IMR-90 (cell line): ENCODE results near the gene CACNA1D. TPM values are rescaled to one million over a fixed set of nuclear protein-coding genes. Genes with fewer than 3 reads are reported as not detected.

Experiments used
- ATAC-seq: fragments of 200-7000 bp; cut with Tn5 transposase; 2 replicates; pipeline ENCODE4 v1.9.1; 2020; ENCODE audit warnings: low read depth, mild to moderate bottlenecking, moderate library complexity
- BruUV-seq: library from RNA; stranded (reverse); fragments of 400-500 nt; replicated peaks from 2 replicates; lab custom pipeline; 2021; lab: Mats Ljungman, UMichigan
- CTCF ChIA-PET: fragments of 300-600 bp; formaldehyde crosslinking; extraction: SDS; loops from one replicate; lab custom pipeline; 2021; ENCODE audit warnings: antibody characterized with exemption; lab: Yijun Ruan, JAX
- POLR2A ChIA-PET: fragments of 300-600 bp; sonication (Branson Sonifier 250); formaldehyde crosslinking; loops from one replicate; lab custom pipeline; 2022; ENCODE audit warnings: antibody characterized with exemption; ENCODE audit not compliant: unreplicated experiment; lab: Charles Lee
- DNase-seq: peaks from one replicate; pipeline ENCODE4 v3.0.0; 2013
- H2AFZ ChIP-seq: replicated peaks from 2 replicates; pipeline ENCODE3; 2013; ENCODE audit warnings: low read length, mild to moderate bottlenecking; ENCODE audit not compliant: poor library complexity
- H2AK5ac ChIP-seq: 2 replicates; pipeline ENCODE4 v1.6.1; 2013; ENCODE audit warnings: low read depth, low read length, inconsistent platforms
- H2AK9ac ChIP-seq: replicated peaks from 2 replicates; pipeline ENCODE3; 2013; ENCODE audit warnings: mild to moderate bottlenecking, low read depth, low read length, moderate library complexity; ENCODE audit not compliant: poor library complexity
- H2BK120ac ChIP-seq: 2 replicates; pipeline ENCODE4 v1.6.1; 2013; ENCODE audit warnings: low read depth, low read length, inconsistent platforms
- H2BK15ac ChIP-seq: 3 replicates; pipeline ENCODE4 v1.6.1; 2013; ENCODE audit warnings: low read depth, low read length, inconsistent platforms
- H2BK20ac ChIP-seq: 2 replicates; pipeline ENCODE4 v1.6.1; 2013; ENCODE audit warnings: low read depth, mild to moderate bottlenecking, inconsistent platforms, low read length, moderate library complexity
- H2BK5ac ChIP-seq: 2 replicates; pipeline ENCODE4 v1.6.1; 2013; ENCODE audit warnings: mild to moderate bottlenecking, low read depth, low read length, inconsistent platforms; ENCODE audit not compliant: poor library complexity, severe bottlenecking
- H3K14ac ChIP-seq: replicated peaks from 2 replicates; pipeline ENCODE4 v1.6.1; 2013; ENCODE audit warnings: low read depth, low read length, inconsistent platforms
- H3K18ac ChIP-seq: 2 replicates; pipeline ENCODE4 v1.6.1; 2013; ENCODE audit warnings: low read depth, low read length, control low read depth
- H3K23ac ChIP-seq: 2 replicates; pipeline ENCODE4 v1.6.1; 2013; ENCODE audit warnings: low read depth, low read length, inconsistent platforms
- H3K27ac ChIP-seq: 2 replicates; pipeline ENCODE4 v1.5.1; 2013; ENCODE audit warnings: mild to moderate bottlenecking, control low read depth, low read length; ENCODE audit not compliant: insufficient read depth
- H3K27me3 ChIP-seq: 2 replicates; pipeline ENCODE4 v1.6.1; 2013; ENCODE audit warnings: low read length; ENCODE audit not compliant: control insufficient read depth, insufficient read depth
- H3K36me3 ChIP-seq: 2 replicates; pipeline ENCODE4 v1.6.1; 2013; ENCODE audit warnings: low read length, mixed read lengths; ENCODE audit not compliant: control insufficient read depth, insufficient read depth
- H3K4ac ChIP-seq: 2 replicates; pipeline ENCODE4 v1.6.1; 2013; ENCODE audit warnings: low read depth, low read length, inconsistent platforms
- H3K4me1 ChIP-seq: 2 replicates; pipeline ENCODE4 v1.6.1; 2013; ENCODE audit warnings: low read length, mixed read lengths; ENCODE audit not compliant: control insufficient read depth, insufficient read depth
- H3K4me2 ChIP-seq: 2 replicates; pipeline ENCODE4 v1.6.1; 2013; ENCODE audit warnings: low read depth, mild to moderate bottlenecking, control low read depth, low read length, moderate library complexity
- H3K4me3 ChIP-seq: 2 replicates; pipeline ENCODE4 v1.5.1; 2013; ENCODE audit warnings: low read depth, mild to moderate bottlenecking, control low read depth, low read length, moderate library complexity; ENCODE audit not compliant: insufficient read depth
- H3K56ac ChIP-seq: 2 replicates; pipeline ENCODE4 v1.6.1; 2013; ENCODE audit warnings: low read length, inconsistent platforms; ENCODE audit not compliant: insufficient read depth; ENCODE audit errors: extremely low read depth
- H3K79me1 ChIP-seq, 2 experiments: 2 replicates each; pipeline ENCODE4 v1.6.1; 2013; ENCODE audit warnings: low read length in 2 of 2, inconsistent platforms in 1 of 2, low read depth in 1 of 2
- H3K9ac ChIP-seq: 2 replicates; pipeline ENCODE4 v1.6.1; 2013; ENCODE audit warnings: low read depth, low read length, control low read depth
- H3K9me1 ChIP-seq: 2 replicates; pipeline ENCODE4 v1.6.1; 2013; ENCODE audit warnings: low read length, inconsistent platforms; ENCODE audit not compliant: insufficient read depth
- H3K9me3 ChIP-seq: 2 replicates; pipeline ENCODE4 v1.6.1; 2013; ENCODE audit warnings: low read length; ENCODE audit not compliant: control insufficient read depth, insufficient read depth
- H4K20me1 ChIP-seq: 2 replicates; pipeline ENCODE4 v1.6.1; 2013; ENCODE audit warnings: low read length, inconsistent platforms; ENCODE audit not compliant: insufficient read depth
- H4K5ac ChIP-seq: 2 replicates; pipeline ENCODE4 v1.6.1; 2013; ENCODE audit warnings: mild to moderate bottlenecking, low read depth, low read length, control low read depth
- H4K8ac ChIP-seq, 2 experiments: 2 replicates each; pipeline ENCODE4 v1.6.1; 2013; ENCODE audit warnings: low read depth in 2 of 2, low read length in 2 of 2, control low read depth in 1 of 2, inconsistent platforms in 1 of 2
- H4K91ac ChIP-seq: 2 replicates; pipeline ENCODE4 v1.6.1; 2013; ENCODE audit warnings: low read depth, low read length, inconsistent platforms; ENCODE audit not compliant: insufficient read depth
- BHLHE40 ChIP-seq: fragments of 150-350 bp; IDR thresholded peaks from 2 replicates; pipeline ENCODE4 v1.6.1; 2016; ENCODE audit warnings: mild to moderate bottlenecking, low read depth, low read length
- MAZ ChIP-seq: IDR thresholded peaks from 2 replicates; pipeline ENCODE4 v1.6.1; 2012; ENCODE audit warnings: low read depth, mild to moderate bottlenecking, low read length, improper control_type of control experiment, moderate library complexity, borderline replicate concordance
- MXI1 ChIP-seq: IDR thresholded peaks from 2 replicates; pipeline ENCODE4 v1.6.1; 2012; ENCODE audit warnings: low read depth, mild to moderate bottlenecking, low read length, moderate library complexity, borderline replicate concordance
- NFE2L2 ChIP-seq: fragments of 150-350 bp; IDR thresholded peaks from 2 replicates; pipeline ENCODE4 v1.6.1; 2016; ENCODE audit warnings: low read depth, mild to moderate bottlenecking, low read length
- WGBS, 2 experiments: methylation state at CpG; one replicate each; pipeline versions ENCODE4 v1.1.5 to v1.1.7; 2013; ENCODE audit warnings: missing lambda C conversion rate in 2 of 2; ENCODE audit not compliant: insufficient read length in 1 of 2; ENCODE audit errors: extremely low coverage in 2 of 2; 5-methylcytosine and 5-hydroxymethylcytosine counted together
- dilution Hi-C: fragments of 300-500 bp; cut with HindIII; formaldehyde crosslinking; loops from one replicate; pipeline ENCODE4 v1.14.3; 2018; ENCODE audit warnings: low sequenced_read_pairs; ENCODE audit not compliant: unreplicated experiment
- in situ Hi-C: fragments of 300-500 bp; cut with MboI; formaldehyde crosslinking; loops from 3 replicates; pipeline ENCODE4 v1.14.3; 2019; ENCODE audit warnings: low sequenced_read_pairs, inconsistent platforms, mixed read lengths
- intact Hi-C: fragments of 100-400 bp; cut with micrococcal nuclease; formaldehyde crosslinking; loops from 2 replicates; pipeline ENCODE4 v1.10.0; 2022
- polyA plus RNA-seq, 3 experiments: library from polyadenylated mRNA; depleted of rRNA; stranded (reverse); fragments of >200 nt; gene quantifications; 2 replicates each; pipeline ENCODE4 v1.2.3, GENCODE V29; 2012; ENCODE audit warnings: low replicate concordance in 1 of 3
- total RNA-seq: library from RNA; depleted of rRNA; stranded (reverse); fragments of >200 nt; gene quantifications from 2 replicates; pipeline ENCODE4 v1.2.3, GENCODE V29; 2012

CACNA1D gene
- total and polyA plus RNA-seq, 2 of the 4 experiments (the other 2 are of a cell fraction): 0.07 TPM; not detected in 1

GRCh38 chr3:53813229-53813628 lies 318.8 kb downstream of the CACNA1D start:
- H3K27ac ChIP-seq: no peak overlapping the region
- no peak overlapping the region for H3K23ac ChIP-seq
- no peaks in the 10 kb centered on the region for H3K79me1 ChIP-seq
- H3K36me3 ChIP-seq: no peaks in the 10 kb centered on the region
- no peak overlapping the region for H3K4ac ChIP-seq
- H3K4me2 ChIP-seq: no peak overlapping the region
- in situ Hi-C loops (no loop called here), dilution Hi-C loops (no loop called here), intact Hi-C loops (no loop called here)
- TF ChIP-seq MAZ: no peak
- TF ChIP-seq MXI1: no peak
- no peak for TF ChIP-seq BHLHE40
- no peak for TF ChIP-seq NFE2L2
- H4K91ac ChIP-seq: no peak overlapping the region
- H2AFZ ChIP-seq: no peak overlapping the region
- DNase-seq (no peak), ATAC-seq (no peak)
- no peak overlapping the region for H2BK15ac ChIP-seq
- ChIA-PET CTCF (no interaction called here), POLR2A (no interaction called here)
- no peak overlapping the region for H4K8ac ChIP-seq
- no peaks in the 10 kb centered on the region for H4K20me1 ChIP-seq
- no peak overlapping the region for H2AK9ac ChIP-seq
- H3K9me3 ChIP-seq: no peaks in the 10 kb centered on the region
- H3K9ac ChIP-seq: no peak overlapping the region
- no TSS peak for BruUV-seq
- no peak overlapping the region for H4K5ac ChIP-seq
- H3K18ac ChIP-seq: no peak overlapping the region
- H3K27me3 ChIP-seq: peaks cover 11% of the 10 kb centered on the region
- no peaks in the 10 kb centered on the region for H3K9me1 ChIP-seq
- no peak overlapping the region for H2BK5ac ChIP-seq
- no peak overlapping the region for H2AK5ac ChIP-seq
- H3K14ac ChIP-seq: no peak overlapping the region
- no peak overlapping the region for H3K56ac ChIP-seq
- H3K4me3 ChIP-seq: no peak overlapping the region
- no peak overlapping the region for H2BK20ac ChIP-seq
- no CpG with 5 or more reads among the region's 5 CpGs for WGBS, 2 experiments
- H3K4me1 ChIP-seq: no peaks in the 10 kb centered on the region
- H2BK120ac ChIP-seq: no peak overlapping the region
